CD14-positive monocyte (primary cell): ENCODE results near the gene PDE1C. TPM values are rescaled to one million over a fixed set of nuclear protein-coding genes. Genes with fewer than 3 reads are reported as not detected.

Source experiments
- DNase-seq, 3 donors: peaks; one replicate each; pipeline ENCODE4 v3.0.0-alpha.2; 2011 to 2022
- H2AFZ ChIP-seq: 2 replicates; pipeline ENCODE4 v1.6.0; 2012; ENCODE audit warnings: mild to moderate bottlenecking, low read depth, low read length, inconsistent platforms; ENCODE audit not compliant: insufficient read depth, poor library complexity, severe bottlenecking
- H3K27ac ChIP-seq, 2 donors: 1 replicate in 1 of 2; 2 replicates in 1 of 2; pipeline ENCODE4 v1.5.1; 2012 to 2013; ENCODE audit warnings: low read length in 2 of 2, control low read depth in 1 of 2, inconsistent platforms in 1 of 2, low read depth in 1 of 2, mild to moderate bottlenecking in 1 of 2
- H3K27me3 ChIP-seq, 2 donors: one replicate each; pipeline versions ENCODE4 v1.6.0 to v1.6.1; 2011 to 2013; ENCODE audit warnings: low read length in 2 of 2; ENCODE audit not compliant: control insufficient read depth in 2 of 2, insufficient read depth in 2 of 2
- H3K36me3 ChIP-seq, 2 donors: replicated peaks in 1 of 2; 1 replicate in 1 of 2; 2 replicates in 1 of 2; pipeline versions ENCODE4 v1.5.1 to v1.6.1; 2012 to 2013; ENCODE audit warnings: low read length in 2 of 2, control low read depth in 1 of 2, inconsistent platforms in 1 of 2, mild to moderate bottlenecking in 1 of 2; ENCODE audit not compliant: insufficient read depth in 2 of 2, control insufficient read depth in 1 of 2
- H3K4me1 ChIP-seq, 2 donors: 1 replicate in 1 of 2; 2 replicates in 1 of 2; pipeline versions ENCODE4 v1.5.1 to v1.6.1; 2012 to 2013; ENCODE audit warnings: low read length in 2 of 2, control low read depth in 1 of 2, inconsistent platforms in 1 of 2, mild to moderate bottlenecking in 1 of 2, moderate library complexity in 1 of 2; ENCODE audit not compliant: insufficient read depth in 2 of 2, control insufficient read depth in 1 of 2
- H3K4me2 ChIP-seq: replicated peaks from 2 replicates; pipeline ENCODE3; 2012; ENCODE audit warnings: low read length, moderate library complexity, mild to moderate bottlenecking; ENCODE audit not compliant: poor library complexity, severe bottlenecking; ENCODE audit errors: extremely low read depth
- H3K4me3 ChIP-seq, 3 experiments: fragments of 200-600 bp in 1 of 3; sonication (generic) in 1 of 3; replicated peaks in 1 of 3; 1 replicate in 2 of 3; 2 replicates in 1 of 3; pipeline ENCODE4 v1.5.1; 2011 to 2013; ENCODE audit warnings: low read length in 3 of 3, mild to moderate bottlenecking in 3 of 3, control low read depth in 2 of 3, low read depth in 2 of 3, inconsistent platforms in 1 of 3, moderate library complexity in 1 of 3
- H3K79me2 ChIP-seq: 2 replicates; pipeline ENCODE4 v1.6.0; 2012; ENCODE audit warnings: mild to moderate bottlenecking, control low read depth, inconsistent platforms, low read length, moderate library complexity; ENCODE audit not compliant: insufficient read depth
- H3K9ac ChIP-seq: 2 replicates; pipeline ENCODE4 v1.6.0; 2017; ENCODE audit warnings: low read length, mild to moderate bottlenecking; ENCODE audit not compliant: insufficient read depth, poor library complexity, severe bottlenecking
- H3K9me3 ChIP-seq, 2 donors: replicated peaks in 1 of 2; 1 replicate in 1 of 2; 2 replicates in 1 of 2; pipeline versions ENCODE4 v1.5.1 to v1.6.1; 2012 to 2013; ENCODE audit warnings: low read length in 2 of 2, control low read depth in 1 of 2; ENCODE audit not compliant: control insufficient read depth in 1 of 2, insufficient read depth in 1 of 2
- H4K20me1 ChIP-seq: 2 replicates; pipeline ENCODE4 v1.6.0; 2012; ENCODE audit warnings: mild to moderate bottlenecking, low read length, control low read depth, moderate library complexity; ENCODE audit not compliant: insufficient read depth
- H3K27ac Mint-ChIP-seq, 7 donors: one replicate each; pipeline ENCODE4 v1.8.0; 2020; ENCODE audit warnings: mild to moderate bottlenecking in 7 of 7, mixed read lengths in 7 of 7, moderate library complexity in 6 of 7, inconsistent platforms in 2 of 7
- H3K27me3 Mint-ChIP-seq, 3 donors: one replicate each; pipeline ENCODE4 v1.8.0; 2021 to 2022; ENCODE audit warnings: low read depth in 3 of 3, mild to moderate bottlenecking in 3 of 3, mixed read lengths in 3 of 3, moderate library complexity in 3 of 3, inconsistent platforms in 1 of 3
- H3K36me3 Mint-ChIP-seq, 2 donors: one replicate each; pipeline ENCODE4 v1.8.0; 2020; ENCODE audit warnings: mixed read lengths in 2 of 2, inconsistent platforms in 1 of 2, mild to moderate bottlenecking in 1 of 2
- H3K4me1 Mint-ChIP-seq: one replicate; pipeline ENCODE4 v1.8.0; 2020; ENCODE audit warnings: mild to moderate bottlenecking, mixed read lengths
- H3K4me3 Mint-ChIP-seq, 2 donors: one replicate each; pipeline ENCODE4 v1.8.0; 2020; ENCODE audit warnings: mild to moderate bottlenecking in 2 of 2, mixed read lengths in 2 of 2, moderate library complexity in 1 of 2
- H3K9me3 Mint-ChIP-seq, 7 donors: one replicate each; pipeline ENCODE4 v1.8.0; 2020 to 2022; ENCODE audit warnings: mixed read lengths in 7 of 7, mild to moderate bottlenecking in 6 of 7, moderate library complexity in 6 of 7, inconsistent platforms in 2 of 7
- CTCF ChIP-seq: fragments of 200-600 bp; IDR thresholded peaks from one replicate; pipeline ENCODE4 v1.8.0; 2022; ENCODE audit warnings: antibody characterized with exemption, mild to moderate bottlenecking
- WGBS: methylation state at CpG from one replicate; pipeline ENCODE4 v1.1.5; 2013; ENCODE audit warnings: missing lambda C conversion rate; ENCODE audit not compliant: insufficient coverage; 5-methylcytosine and 5-hydroxymethylcytosine counted together
- intact Hi-C, 2 donors: fragments of 100-400 bp; cut with micrococcal nuclease; formaldehyde crosslinking; loops; one replicate each; pipeline versions ENCODE4 v1.15.0 to v1.15.1; 2023
- polyA plus RNA-seq, 3 donors: library from polyadenylated mRNA; depleted of rRNA in 1 of 3; unstranded in 2 of 3; stranded (reverse) in 1 of 3; fragments of 300-500 nt in 2 of 3; fragments of >200 nt in 1 of 3; fragmentation: Illumina TruSeq in 2 of 3; gene quantifications; 1 replicate in 2 of 3; 2 replicates in 1 of 3; pipeline ENCODE4 v1.2.3, GENCODE V29; 2012 to 2021

PDE1C gene
- polyA plus RNA-seq, 3 donors, result not detected

GRCh38 chr7:32037650-32038198 is 32.5 kb downstream of the PDE1C start:
- peaks cover 0 to 8% (median 4%) of the 10 kb centered on the region in 3 donors for H3K27me3 Mint-ChIP-seq
- Histone ChIP-seq H3K4me3 (no peak overlapping the region), H3K36me3 (no peaks in the 10 kb centered on the region), H3K9me3 (no peaks in the 10 kb centered on the region), H3K4me2 (no peak overlapping the region), H3K9ac (no peak overlapping the region), H4K20me1 (no peaks in the 10 kb centered on the region), H3K4me1 (no peaks in the 10 kb centered on the region), H3K27ac (no peak overlapping the region), H3K27me3 (no peaks in the 10 kb centered on the region), H2AFZ (no peak overlapping the region), H3K79me2 (no peaks in the 10 kb centered on the region)
- peaks cover 0 to 2% (median 0%) of the 10 kb centered on the region in 7 donors for H3K9me3 Mint-ChIP-seq
- intact Hi-C loops, result no loop called here
- no peak overlapping the region for H3K4me3 Mint-ChIP-seq
- no peak for DNase-seq
- H3K27ac Mint-ChIP-seq, result no peak overlapping the region
- H3K36me3 Mint-ChIP-seq, result no peaks in the 10 kb centered on the region
- TF ChIP-seq CTCF, result no peak
- no peaks in the 10 kb centered on the region for H3K4me1 Mint-ChIP-seq

GRCh38 chr7:32036557-32036956 is 33.6 kb downstream of the PDE1C start:
- TF ChIP-seq CTCF, result no peak
- peaks cover 0 to 4% (median 0%) of the 10 kb centered on the region in 7 donors for H3K9me3 Mint-ChIP-seq
- no CpG with 5 or more reads among the region's 2 CpGs for WGBS

More at GRCh38 chr7:32036557-32036956, 33.6 kb downstream of the PDE1C start:
- no peak for DNase-seq
- Histone ChIP-seq H4K20me1 (no peaks in the 10 kb centered on the region), H3K4me2 (no peak overlapping the region), H2AFZ (no peak overlapping the region), H3K9me3 (no peaks in the 10 kb centered on the region), H3K4me3 (no peak overlapping the region), H3K27me3 (no peaks in the 10 kb centered on the region), H3K4me1 (no peaks in the 10 kb centered on the region), H3K27ac (no peak overlapping the region), H3K79me2 (no peaks in the 10 kb centered on the region), H3K36me3 (no peaks in the 10 kb centered on the region), H3K9ac (no peak overlapping the region)
- no peaks in the 10 kb centered on the region for H3K36me3 Mint-ChIP-seq
- H3K27me3 Mint-ChIP-seq, result peaks cover 0 to 6% (median 3%) of the 10 kb centered on the region in 3 donors
- intact Hi-C loops, result no loop called here
- H3K27ac Mint-ChIP-seq, result no peak overlapping the region
- no peak overlapping the region for H3K4me3 Mint-ChIP-seq
- H3K4me1 Mint-ChIP-seq, result no peaks in the 10 kb centered on the region
